Heart left ventricle (tissue), 13 donors: ENCODE measurements around the gene DTX2.
"Not testable (repeated sequence)": the region's sequence is repeated elsewhere in the genome, so short reads cannot be mapped to it uniquely, and the experiment has no call there.

Source experiments
- CTCF ChIP-seq, 12 donors: fragments of 200-600 bp; sonication (generic) in 4 of 12; IDR thresholded peaks; one replicate each; pipeline versions ENCODE4 v1.5.0 to v1.8.0; 2018 to 2022; ENCODE audit warnings: antibody characterized with exemption in 12 of 12, mild to moderate bottlenecking in 5 of 12
- POLR2A ChIP-seq, 2 donors: fragments of 450-650 bp; IDR thresholded peaks; one replicate each; pipeline ENCODE4 v1.6.1; 2017; ENCODE audit warnings: antibody characterized with exemption in 2 of 2, mild to moderate bottlenecking in 2 of 2, moderate library complexity in 2 of 2
- donor health status: ischemic (EF 13 %, LVEDD 7.1; RV severe dilation, severe dysfunction).
- donor health status: DM: no; HTN: yes; CAD: no.
- donor health status: DM: no; HTN: no; CAD: no.
- donor health status: ischemic (EF 25% LVEDD 6.9; RV normal size, moderate dysfunction).
- donor health status: ischemic (EF 25% LVEDD 5.7; RV mildly dilated, moderate dysfunction).
- donor health status: ischemic (EF 35%, LVEDD 5.7; RV mildly dilated, moderate dysfunction).
- donor health status: nonischemic (EF 11% LVEDD 7.7; RV severe dilation, severe dysfunction).
- donor health status: DM: yes; HTN: yes; CAD: no.
- donor health status: PGD.
- donor health status: ischemic (EF 29% LVEDD 5.4; RV normal size, mild dysfunction).
- donor health status: nonischemic (EF 23%, LVEDD 6.1; RV moderate dilation, normal function).

DNA sequence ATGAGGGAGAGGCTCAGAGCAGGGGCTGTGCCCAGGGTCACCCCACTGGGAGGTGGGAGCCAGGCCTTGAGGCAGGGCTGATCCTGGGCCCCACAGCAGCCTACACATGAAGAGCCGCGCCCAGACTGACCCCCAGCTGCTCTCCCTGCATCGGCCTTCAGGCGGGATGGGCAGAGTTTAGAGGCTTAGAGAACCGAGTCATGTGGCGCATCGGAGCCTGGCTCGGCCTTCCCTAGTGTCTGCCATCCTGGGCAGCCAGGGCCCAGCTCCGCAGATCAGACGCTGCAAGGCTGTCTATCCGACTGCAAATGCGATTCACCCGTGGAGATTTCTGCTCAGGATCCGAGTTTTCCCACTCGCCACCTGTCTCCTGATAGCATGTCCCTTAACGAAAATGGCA, 41.3 kb downstream of the DTX2 start:
- TF ChIP-seq CTCF, POLR2A (IDR thresholded peaks at IDR 0.05): not testable (repeated sequence)
